ENCODE measurements around the gene KCND2.

DNA sequence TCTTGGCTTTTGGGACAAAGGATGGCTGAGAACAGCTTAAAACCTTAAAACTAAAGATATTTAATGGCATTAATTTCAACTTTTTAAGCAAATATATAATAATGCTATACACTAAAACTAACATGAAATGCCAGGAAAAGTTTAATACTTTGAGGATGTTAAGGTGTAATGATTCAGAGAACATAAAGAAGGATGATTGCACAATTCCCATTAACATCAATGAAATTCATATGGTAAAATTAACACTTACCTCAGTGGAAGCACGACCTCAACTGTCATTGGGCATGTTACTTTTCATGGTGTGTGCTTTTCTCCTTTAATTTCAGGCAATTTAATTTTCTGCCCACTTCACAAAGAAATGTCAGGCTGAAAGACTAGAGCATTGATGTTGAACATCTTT is 171.7 kb downstream of the KCND2 start:
- TF ChIP-seq POLR2A (IDR thresholded peaks at IDR 0.05; ENCODE audit: extremely low read depth, insufficient read length) = no peak
- TF ChIP-seq, protein P1, sequence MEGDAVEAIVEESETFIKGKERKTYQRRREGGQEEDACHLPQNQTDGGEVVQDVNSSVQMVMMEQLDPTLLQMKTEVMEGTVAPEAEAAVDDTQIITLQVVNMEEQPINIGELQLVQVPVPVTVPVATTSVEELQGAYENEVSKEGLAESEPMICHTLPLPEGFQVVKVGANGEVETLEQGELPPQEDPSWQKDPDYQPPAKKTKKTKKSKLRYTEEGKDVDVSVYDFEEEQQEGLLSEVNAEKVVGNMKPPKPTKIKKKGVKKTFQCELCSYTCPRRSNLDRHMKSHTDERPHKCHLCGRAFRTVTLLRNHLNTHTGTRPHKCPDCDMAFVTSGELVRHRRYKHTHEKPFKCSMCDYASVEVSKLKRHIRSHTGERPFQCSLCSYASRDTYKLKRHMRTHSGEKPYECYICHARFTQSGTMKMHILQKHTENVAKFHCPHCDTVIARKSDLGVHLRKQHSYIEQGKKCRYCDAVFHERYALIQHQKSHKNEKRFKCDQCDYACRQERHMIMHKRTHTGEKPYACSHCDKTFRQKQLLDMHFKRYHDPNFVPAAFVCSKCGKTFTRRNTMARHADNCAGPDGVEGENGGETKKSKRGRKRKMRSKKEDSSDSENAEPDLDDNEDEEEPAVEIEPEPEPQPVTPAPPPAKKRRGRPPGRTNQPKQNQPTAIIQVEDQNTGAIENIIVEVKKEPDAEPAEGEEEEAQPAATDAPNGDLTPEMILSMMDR (IDR thresholded peaks at IDR 0.05; ENCODE audit: low read depth, low read length) = no peak

All from NB4 (cell line).